T47D (cell line): Measurements from ENCODE around the gene STARD4.

Source experiments
- DNase-seq, 2 experiments: peaks; one replicate each; pipeline versions ENCODE4 v3.0.0 to v3.0.0-alpha.2; 2011 to 2012; ENCODE audit warnings: low read depth in 1 of 2, low spot score in 1 of 2
- JUND ChIP-seq: IDR thresholded peaks from 2 replicates; pipeline ENCODE4 v1.6.1; 2012; ENCODE audit warnings: low read depth
- in situ Hi-C: cut with HindIII; loops from 2 replicates; pipeline ENCODE4 v1.10.0; 2016; ENCODE audit warnings: low sequenced_read_pairs, low pct_unique_long_range_greater_than_20kb

The STARD4 gene, protein sequence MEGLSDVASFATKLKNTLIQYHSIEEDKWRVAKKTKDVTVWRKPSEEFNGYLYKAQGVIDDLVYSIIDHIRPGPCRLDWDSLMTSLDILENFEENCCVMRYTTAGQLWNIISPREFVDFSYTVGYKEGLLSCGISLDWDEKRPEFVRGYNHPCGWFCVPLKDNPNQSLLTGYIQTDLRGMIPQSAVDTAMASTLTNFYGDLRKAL

DNA sequence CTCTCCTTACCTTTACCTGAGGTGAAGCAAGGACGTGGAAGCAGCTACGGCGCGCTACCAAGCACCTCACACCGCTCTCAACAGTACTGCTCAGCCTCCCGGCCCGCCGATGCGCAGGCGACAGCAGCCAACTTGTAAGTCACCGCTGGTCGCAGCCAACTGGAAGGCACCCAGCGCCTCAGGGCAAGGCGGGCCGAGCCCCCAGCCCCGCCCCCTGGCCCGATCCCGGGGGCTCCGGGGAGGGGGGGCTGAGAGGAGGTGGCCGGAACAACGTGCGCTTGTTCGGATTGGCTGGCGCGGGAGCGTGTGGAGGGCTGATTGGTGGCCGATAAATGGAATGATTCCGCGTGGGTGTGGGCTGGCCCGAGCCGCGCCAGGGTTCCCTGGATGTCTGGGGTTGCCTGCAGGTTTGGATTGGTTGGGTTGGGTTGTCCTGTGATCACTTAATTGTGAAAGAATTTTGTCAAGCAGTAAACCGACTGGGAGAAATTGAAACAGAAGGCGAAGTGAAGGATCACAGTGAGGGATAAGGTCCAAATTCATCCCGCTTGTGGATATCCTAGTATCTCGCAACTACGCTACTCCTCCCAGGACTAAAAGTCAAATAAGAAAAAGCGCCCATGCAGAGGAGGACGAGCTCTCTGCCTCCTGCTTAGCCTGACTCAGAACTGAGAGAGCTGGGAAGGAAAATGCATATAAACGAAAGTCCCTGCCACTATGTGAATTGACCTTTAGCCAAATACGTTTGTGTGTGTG is at the start of gene STARD4:
Gene STARD4, minus strand, starts transcription at position 161 of the 756 bp plus-strand sequence. CDS start 5,102 bp downstream, outside the sequence.
- no peak for TF ChIP-seq JUND
- peak; percentile 75 to 96 for DNase-seq
- in situ Hi-C loops, result no loop called here

GRCh38 chr5:111559680-111560079 is 47.3 kb upstream of the STARD4 start:
- in situ Hi-C loops, result no loop called here
- no peak for TF ChIP-seq JUND
- DNase-seq, result no peak

- in situ Hi-C loops, result no loop called here
- no peak for DNase-seq
- no peak for TF ChIP-seq JUND
Observed at GRCh38 chr5:111557686-111558085, 45.4 kb upstream of the STARD4 start.

GRCh38 chr5:111557111-111557510 is 44.8 kb upstream of the STARD4 start:
- no peak for TF ChIP-seq JUND
- no peak for DNase-seq
- in situ Hi-C loops, result no loop called here

- DNase-seq, result no peak
- in situ Hi-C loops, result no loop called here
- TF ChIP-seq JUND, result no peak
Observed at GRCh38 chr5:111556501-111556900, 44.2 kb upstream of the STARD4 start.

GRCh38 chr5:111555760-111556159 is 43.4 kb upstream of the STARD4 start:
- in situ Hi-C loops, result no loop called here
- DNase-seq, result no peak
- TF ChIP-seq JUND, result no peak

DNA sequence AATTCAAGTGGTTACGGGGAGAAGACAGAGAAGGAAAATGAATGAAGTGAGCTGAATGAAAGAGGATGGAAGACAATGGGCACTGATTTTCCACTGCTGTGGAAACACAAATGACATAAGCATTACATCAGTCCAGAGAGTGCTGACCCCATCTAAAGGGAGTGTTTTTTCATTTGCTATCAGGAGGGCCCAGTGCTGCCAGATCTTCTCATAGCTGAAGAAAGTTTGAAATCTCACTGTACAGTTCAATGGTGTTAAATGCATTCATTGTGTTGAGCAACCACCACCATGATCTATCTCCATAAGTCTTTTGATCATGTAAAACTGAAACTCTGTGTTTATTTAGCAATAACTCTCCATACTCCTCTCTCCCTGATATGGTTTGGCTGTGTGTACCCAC is 41.5 kb upstream of the STARD4 start:
- in situ Hi-C loops, result no loop called here
- no peak for DNase-seq
- TF ChIP-seq JUND, result no peak

GRCh38 chr5:111552896-111553295 is 40.6 kb upstream of the STARD4 start:
- no peak for DNase-seq
- in situ Hi-C loops, result no loop called here
- no peak for TF ChIP-seq JUND

DNA sequence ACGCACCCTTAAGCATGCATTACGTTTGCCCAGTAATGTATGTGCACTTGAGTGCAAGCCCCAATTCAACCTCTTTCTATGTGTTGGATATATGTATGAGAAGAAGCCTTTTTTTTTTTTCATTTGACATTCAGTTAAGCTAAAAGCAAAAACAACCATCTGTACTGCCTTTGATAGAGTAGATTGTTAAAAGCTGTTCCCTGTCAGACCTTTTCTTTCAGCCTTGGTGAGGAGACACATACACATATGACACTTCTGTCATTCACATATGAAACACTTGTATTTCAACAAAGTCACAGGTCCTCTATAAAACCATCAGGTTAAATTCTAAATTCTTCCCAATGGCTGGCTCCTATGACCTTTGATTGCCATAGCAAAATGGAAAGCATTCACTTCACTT is 40.2 kb upstream of the STARD4 start:
- in situ Hi-C loops, result no loop called here
- DNase-seq, result no peak
- TF ChIP-seq JUND, result no peak

DNA sequence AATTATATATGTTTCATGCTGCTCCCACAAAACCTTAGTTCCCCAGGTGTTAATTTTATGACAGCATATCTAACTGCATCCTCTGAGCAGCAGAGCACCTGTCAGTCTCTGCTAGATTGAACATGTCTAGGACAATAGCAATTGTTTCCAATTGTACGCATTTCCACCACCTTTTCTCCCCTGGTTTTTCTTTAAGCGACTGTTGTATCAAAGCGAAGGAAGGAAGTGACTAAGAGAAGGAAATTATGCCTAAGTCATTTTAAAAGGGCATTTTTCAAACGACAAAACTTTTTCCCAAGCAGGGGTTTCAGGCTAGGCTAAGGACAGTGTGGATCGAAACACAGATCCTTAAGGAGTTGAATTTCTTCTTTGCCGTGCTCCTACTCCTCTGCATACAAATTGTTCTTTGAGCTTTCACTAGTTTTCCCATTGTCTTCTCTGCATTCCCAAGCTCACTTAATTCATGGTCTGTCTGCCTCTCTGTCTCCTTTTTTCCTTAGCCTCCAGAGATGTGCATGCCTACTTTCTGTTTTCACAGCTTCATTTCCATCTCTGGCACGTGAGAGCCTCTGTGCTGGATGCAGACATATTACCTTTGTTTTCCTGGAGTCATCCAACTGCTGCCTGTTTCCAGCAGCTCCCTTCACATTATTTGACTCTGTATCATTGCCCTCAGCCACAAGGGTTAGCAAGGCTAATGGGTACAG is 39.4 kb upstream of the STARD4 start:
- DNase-seq, result no peak
- in situ Hi-C loops, result no loop called here
- no peak for TF ChIP-seq JUND

GRCh38 chr5:111551161-111551560 is 38.8 kb upstream of the STARD4 start:
- TF ChIP-seq JUND, result no peak
- in situ Hi-C loops, result no loop called here
- no peak for DNase-seq

DNA sequence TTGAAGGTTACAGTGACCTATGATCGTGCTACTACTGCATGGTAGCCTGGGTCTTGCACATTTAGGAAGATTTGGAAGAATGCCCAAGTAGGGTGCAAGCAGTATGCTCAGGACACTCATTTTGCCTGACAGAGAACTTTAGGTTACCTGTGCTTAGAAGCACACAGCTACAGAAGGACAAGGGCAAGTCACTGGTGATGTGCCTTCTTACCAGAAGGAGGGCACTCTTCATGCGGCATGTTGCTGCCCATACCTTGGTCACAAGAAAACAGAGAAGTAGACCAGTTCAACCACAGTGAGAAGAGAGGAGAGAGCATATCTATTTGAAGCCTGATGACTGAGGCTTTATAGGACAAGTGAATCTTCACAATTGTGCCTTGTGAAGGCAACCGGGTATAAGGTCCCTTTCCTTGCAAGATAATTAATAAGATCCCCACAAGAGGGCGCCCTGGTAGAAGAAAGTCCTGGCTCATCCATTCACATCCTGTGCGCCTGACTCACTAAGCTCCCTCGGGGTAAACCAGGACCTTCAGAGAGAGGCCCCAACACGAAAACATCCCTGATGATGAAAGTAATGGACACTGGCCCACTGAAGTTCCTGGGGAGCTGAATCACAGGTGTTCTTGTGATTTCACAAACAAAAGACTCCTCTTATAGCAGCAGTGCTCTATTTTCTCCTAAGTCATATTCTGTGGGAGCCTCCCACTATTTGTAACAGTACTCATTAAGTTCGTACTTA is 38.1 kb upstream of the STARD4 start:
- TF ChIP-seq JUND, result no peak
- in situ Hi-C loops, result no loop called here

More for the DNA sequence above, 38.1 kb upstream of the STARD4 start:
- peak; percentile 44 to 85 for DNase-seq
